Kidney tubule cell (primary cell): ENCODE data around the gene HLA-DOB.

ENCODE experiments used
- DNase-seq: peaks from one replicate; pipeline ENCODE4 v3.0.0-alpha.2; 2018; ENCODE audit warnings: low spot score

Gene HLA-DOB

DNA sequence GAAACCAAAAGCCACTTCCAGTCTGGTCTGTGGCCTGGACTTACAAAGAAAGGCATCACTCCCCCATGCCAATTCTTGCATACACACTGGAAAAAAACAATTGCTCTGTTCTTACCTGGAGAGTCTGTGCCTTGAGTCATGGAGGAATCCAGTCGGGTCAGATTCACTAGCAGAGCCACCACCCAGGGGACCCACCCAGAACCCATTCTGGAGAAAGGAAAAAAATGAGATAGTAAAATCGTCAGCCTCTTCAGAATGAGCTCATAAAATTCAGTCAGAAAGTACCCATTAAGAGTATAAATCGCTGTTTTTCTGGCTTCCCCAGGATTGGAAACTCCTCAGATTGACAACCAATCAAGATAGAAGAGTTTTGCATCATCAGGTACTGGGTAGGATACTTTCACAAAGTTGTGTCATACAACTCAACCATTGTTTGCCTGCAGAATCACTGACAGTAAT is at the start of gene HLA-DOB:
Gene HLA-DOB (minus strand): TSS at position 257 of the 459 bp plus-strand sequence. CDS start 51 bp downstream, at position 206.
- peak; percentile 40 for DNase-seq

DNA sequence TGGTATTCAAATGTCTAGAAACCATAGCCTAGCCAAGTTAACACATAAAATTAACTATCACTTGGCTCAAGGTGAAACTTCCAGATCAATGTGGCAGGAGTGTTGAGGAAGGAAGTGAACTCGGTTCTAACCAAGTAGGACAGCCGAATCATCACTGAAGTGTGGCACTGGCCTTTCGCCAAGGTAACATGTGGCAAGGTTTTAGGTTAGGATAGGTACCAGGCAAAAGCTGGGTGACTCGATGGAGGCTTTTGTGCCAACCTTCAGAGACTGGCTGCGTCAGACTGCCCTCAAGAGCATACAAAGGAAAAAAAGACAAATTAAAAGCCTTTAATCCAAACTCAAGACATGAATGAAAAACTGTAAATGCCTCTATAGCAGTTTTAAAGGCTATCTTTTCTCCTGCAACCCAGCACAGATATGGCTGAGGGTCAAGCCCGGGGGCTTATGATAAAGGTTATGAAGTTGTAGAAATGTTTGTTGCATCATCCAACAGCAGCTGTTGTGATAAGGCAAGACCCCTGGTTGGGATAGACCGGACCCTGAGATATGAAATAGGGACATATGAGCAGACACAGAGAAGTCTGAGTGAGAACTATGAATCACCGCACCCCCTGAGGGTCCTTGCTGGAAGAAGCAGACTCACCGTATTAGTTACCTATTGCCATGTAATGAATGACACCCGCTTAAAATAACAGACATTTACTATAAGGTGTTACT is 49.1 kb upstream of the HLA-DOB start:
- DNase-seq: no peak

DNA sequence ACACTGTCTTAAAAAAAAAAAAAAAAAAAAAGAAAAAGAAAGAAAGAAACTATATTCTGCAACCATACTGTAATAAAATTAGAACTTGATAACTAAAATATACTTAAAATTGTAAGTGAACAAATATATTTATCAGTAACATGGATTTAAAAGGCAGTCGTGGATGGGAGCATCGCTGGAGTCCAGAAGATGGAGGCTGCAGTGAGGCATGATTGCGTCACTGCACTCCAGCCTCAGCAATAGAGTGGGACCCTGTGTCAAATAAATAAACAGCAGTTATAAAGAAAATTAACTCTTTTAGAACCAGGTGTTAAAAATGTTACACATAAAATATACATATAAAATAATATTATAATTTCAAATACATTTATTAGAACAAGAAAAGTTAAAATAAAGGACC is 45.9 kb upstream of the HLA-DOB start:
- DNase-seq: no peak

DNA sequence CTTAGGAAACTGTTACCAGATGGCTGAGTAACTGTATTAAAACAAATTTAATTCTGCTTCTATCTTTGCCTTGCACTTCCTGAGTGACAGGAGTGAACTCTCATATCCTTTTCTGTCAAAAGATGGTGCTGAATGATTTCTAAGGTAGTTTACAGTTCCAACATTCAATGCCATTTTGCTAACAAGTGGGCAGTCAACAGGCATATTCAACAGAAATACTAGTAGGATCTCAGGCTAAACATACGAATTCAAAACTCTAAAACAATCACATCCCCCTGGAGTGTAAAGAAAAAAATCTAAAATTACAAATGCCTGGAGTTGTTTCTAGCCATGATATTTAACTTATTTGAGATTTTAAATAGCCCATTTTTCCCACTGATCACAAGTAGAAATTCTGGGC is 43.9 kb upstream of the HLA-DOB start:
- DNase-seq: no peak

DNA sequence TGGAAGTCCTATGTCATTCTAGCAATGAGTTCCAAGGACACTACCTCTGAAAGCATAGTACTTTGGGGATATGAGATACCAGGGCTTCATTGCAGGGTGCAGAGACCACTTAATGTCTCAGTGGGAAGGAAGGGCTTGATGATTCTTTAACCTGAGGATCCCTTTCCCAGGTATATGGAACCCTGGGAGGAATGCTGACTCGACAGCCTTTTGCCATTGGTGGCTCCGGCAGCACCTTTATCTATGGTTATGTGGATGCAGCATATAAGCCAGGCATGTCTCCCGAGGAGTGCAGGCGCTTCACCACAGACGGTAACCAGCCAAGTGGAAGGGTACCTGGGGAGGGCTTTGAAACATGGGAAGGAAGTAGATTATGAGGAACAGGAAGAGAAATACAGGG is 41.4 kb upstream of the HLA-DOB start:
- no peak for DNase-seq

DNA sequence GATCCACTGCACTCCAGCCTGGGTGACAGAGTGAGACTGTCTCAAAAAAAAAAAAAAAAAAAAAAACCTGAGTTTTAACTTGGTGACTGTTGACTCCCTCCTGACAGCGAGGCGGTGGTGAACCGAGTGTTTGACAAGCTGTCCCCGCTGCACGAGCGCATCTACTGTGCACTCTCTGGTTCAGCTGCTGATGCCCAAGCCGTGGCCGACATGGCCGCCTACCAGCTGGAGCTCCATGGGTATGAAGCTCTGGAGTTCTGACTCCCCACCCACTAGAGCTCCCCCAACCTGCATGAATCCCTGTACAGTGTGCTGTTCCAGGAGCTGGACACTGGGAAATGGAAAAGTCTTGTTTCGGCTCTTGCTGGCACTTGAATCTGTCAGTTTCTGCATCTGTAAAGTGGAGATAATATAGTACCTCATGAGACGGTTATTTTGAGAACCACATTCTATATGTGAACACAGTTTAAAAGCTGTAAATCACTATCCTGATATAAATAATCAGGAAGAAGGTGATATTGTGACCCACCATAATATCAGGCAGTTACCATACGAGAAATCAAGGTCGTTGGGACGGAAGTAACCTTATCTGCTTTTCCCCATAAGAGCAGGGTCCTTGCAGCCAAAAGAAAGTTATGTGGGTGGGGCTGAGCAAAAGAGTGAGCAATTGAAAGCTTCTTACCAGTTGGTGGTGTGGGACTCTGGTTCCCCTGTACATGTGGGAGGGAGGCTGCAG is 40.5 kb upstream of the HLA-DOB start:
- no peak for DNase-seq

DNA sequence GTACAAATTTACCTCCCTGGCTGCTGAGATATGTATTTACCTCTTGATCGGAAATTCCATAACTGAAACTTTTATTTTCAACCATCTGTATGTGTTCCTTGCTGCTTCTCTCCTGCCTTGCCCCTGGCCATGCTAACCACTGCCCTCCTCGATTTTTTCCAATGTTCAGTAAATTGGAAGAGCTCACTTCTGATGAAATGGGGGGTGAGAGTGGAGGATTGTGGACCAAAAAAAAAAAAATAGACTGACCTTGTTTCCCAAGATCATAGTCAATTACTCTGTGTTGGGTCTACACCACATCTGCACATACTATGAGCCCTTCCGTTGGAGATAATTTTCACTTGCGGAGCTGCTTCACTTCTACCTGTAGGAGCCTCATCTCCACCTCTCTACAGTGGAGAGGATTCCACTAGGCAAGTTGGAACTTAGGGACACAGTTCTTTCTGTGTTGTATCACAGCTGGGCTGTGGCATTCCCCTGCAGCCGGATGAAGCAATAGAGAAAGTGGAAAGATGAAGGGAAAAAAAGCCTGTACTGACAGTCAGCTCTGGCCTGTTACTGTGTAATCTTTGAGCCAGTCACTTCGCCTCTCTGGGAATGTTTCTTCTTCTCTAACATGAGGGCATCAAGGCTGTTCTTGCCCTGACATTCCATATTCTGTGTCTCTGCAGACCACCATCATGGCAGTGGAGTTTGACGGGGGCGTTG is 38.8 kb upstream of the HLA-DOB start:
- DNase-seq: no peak

DNA sequence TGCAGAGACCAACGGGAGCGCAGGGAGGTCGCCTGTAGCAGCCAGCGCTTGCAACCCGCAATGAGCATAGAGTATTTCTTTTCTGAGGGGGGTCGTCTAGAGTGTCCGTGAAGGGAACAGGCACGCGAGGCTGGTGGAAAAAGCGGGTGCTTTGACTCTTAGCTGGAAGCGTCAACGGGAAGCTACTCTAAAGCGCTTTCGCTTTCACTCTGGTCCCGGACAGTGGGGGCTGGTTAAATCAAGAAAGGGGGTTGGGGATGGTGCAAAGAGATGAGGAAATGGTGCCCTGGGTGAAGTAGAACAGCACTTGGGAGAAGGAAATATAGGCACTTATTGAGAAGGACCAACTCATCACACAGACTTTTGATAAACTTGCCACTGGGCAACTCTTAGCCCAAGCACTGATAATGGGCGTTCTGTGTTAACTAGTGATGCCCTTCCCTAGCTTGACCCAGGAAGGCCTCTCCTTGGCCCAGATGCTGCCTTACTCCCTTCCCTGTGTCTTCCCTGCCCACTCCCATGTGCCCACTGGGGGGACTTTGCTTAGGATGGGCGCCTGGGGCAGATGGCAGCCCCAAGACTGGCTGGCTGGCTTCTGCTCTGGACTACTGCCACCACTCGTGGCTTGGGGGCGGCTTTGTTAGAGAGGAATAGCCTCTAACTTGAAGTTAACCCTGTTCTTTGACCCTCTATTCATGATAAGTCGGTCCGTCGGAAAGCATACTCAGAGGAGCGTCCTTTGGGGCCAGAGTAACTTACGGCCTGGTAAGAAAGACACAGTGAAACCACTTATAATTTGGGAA is 37.8 kb upstream of the HLA-DOB start:
- peak; percentile 47 for DNase-seq

DNA sequence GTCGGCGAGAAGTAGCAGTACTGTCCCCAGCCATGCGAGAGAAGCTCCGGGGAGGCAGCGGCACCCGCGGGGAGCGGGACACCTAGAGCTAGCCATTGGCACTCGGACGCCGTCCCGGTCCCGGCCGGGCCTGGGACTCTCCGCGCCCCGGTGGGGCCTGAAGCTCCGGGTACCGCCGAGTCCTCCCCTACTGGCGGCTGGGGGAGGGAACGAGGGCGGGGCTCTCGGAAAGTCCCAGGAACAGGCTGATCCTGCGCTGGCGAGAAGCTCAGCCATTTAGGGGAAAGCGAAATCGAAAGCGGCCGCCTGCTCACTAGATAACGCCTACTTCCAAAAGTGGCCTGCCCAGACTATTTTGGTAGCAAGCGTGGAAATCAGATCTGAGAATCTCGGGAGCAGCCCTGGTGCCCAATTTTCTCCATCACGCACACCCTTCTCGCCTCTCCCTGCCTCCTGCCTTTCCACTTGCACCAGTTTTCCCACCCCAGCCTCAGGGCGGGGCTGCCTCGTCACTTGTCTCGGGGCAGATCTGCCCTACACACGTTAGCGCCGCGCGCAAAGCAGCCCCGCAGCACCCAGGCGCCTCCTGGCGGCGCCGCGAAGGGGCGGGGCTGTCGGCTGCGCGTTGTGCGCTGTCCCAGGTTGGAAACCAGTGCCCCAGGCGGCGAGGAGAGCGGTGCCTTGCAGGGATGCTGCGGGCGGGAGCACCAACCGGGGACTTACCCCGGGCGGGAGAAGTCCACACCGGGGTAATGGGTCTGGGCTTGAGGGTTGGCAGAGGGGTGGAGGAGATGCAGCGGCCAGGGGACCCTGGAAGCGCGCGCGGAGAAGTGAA is 37.0 kb upstream of the HLA-DOB start, which contains the start of the genes PSMB9 and TAP1:
Gene PSMB9 (plus strand): TSS at position 652 of the 835 bp plus-strand sequence. CDS start 38 bp downstream, at position 690.
Gene TAP1 (minus strand): TSS at position 164 of the 835 bp plus-strand sequence. CDS start 68 bp downstream, at position 96.
- peak; percentile 95 for DNase-seq

DNA sequence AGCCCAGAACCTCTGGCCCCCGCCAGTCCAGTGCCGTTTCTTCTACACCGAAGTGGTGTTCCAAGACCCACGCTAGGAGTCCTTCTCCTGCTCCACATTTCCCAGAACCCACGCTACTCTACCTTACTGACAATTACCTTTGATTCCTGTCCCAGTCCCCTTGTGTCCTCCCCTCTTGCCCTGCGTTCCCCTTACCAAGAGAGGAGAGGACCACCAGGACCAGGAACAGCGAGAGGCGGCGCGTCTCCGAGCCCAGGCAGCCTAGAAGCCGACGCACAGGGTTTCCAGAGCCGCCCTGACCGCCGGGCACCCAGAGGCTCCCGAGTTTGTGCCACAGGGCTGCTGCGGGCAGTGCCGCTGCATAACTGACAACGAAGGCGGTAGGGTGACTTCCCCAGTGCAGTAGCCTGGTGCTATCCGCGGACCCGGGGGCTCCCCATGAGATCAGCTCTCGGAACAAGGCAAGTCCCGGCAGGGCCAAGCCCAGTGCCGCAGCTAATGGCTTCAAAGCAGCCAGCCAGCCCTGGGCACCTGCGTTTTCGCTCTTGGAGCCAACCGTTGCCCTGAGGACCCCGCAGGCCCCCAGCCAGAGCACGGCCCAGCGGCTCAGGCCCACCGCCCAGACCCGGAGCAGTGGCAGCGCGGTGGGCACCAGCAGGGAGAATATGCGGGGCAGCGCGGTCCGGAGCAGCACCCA is 36.2 kb upstream of the HLA-DOB start:
- peak; percentile 61 for DNase-seq

DNA sequence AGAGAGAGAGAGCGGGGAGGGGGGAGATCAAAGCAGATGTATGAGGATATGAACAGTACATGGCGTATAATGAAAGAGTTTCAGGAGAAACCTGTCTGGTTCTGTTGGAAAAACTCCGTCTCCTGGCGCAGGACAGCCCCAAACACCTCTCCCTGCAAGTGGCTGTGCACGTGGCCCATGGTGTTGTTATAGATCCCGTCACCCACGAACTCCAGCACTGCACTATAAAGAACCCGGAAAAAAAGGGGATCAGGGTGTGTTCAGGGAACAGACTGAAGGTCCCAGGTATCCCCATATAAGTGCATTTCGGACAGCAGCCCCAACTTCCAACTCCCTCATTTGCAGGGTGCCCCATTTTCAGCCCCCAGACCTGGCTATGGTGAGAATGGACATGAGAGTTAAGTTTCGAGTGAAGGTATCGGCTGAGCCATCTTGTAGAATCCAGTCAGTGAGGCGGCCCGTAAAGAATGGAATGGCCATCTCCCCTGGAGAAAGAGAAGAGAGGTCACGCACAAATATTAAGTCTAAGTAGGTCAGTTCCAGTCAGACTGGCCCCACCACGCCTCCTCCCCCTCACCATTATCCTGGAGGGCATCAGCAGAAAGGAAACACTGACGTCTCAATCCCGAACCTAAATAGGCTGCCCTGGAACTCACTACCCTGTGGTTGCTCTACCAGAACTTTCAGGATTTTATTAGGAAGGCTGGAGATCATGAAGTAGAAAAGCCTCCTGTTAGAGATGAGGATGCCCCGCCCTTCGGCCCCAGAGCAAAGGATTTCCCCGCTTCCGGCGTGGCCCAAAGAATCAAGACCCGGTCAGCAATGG is 35.4 kb upstream of the HLA-DOB start:
- DNase-seq: peak; percentile 22

DNA sequence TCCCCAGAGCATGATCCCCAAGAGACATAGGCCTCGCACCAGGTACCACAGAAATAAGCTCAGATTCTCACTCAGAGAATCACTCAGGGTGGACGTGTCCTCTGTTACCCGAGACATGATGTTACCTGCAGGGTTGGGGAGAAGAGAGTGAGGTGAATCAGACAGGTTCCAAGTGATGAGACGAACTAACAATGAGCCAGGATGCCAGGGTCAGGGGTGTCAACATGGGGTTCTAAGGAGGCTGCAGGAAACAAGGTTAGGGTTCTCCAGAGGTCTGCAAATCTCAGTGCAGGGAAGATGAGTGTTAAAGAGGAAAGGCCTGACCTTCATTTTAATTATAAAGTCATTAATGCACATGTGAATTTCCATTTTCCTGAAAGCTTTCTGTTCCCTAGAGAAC is 34.2 kb upstream of the HLA-DOB start:
- no peak for DNase-seq

DNA sequence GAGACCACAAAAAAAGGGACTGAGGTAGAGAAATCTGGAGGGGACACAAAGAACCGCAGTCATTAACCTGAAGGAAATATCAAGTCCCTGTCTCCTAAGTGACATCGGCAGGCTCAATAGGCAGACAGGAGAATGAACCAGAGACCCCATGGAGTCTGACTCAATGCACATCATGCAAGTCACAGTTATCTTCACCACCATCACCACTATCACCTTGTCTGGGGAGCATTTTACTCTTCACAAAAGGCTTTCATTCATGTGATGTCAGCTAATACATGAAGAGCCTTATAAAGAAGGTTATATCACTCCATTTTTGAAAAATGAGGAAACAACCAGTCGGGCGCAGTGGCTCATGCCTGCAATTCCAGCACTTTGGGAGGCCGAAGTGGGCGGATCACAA is 32.3 kb upstream of the HLA-DOB start:
- no peak for DNase-seq

DNA sequence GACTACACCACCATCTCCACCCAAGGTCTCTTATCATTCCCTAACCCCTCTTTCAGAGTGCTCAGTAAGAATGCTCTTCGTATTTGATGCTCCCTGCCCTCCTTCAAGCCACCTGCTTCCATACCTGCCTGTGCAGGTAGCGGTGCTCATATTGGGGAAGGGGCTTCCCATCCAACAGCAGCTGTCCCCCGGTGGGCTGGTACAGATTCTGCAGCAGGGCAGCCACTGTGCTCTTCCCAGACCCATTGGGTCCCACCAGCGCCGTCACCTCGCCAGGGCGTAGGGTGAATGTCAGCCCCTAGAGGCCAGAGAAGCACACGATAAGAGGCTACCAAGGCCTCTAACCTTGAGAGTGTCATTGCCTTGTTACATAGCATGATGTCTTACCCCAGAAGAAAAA is 31.0 kb upstream of the HLA-DOB start:
- DNase-seq: no peak

DNA sequence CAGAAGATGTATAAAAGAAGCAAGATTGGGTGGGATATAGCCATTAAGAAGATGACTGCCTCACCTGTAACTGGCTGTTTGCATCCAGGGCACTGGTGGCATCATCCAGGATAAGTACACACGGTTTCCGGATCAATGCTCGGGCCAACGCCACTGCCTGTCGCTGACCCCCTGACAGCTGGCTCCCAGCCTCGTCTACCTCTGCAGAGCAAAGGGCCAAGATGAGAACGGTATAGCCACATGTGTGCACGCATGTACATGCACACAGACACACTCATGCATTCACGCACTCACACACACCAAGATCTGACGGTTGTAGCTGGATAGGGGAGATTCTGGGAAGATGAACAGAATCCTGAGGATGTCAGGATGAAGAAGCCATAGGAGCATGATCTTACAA is 30.2 kb upstream of the HLA-DOB start:
- DNase-seq: no peak

DNA sequence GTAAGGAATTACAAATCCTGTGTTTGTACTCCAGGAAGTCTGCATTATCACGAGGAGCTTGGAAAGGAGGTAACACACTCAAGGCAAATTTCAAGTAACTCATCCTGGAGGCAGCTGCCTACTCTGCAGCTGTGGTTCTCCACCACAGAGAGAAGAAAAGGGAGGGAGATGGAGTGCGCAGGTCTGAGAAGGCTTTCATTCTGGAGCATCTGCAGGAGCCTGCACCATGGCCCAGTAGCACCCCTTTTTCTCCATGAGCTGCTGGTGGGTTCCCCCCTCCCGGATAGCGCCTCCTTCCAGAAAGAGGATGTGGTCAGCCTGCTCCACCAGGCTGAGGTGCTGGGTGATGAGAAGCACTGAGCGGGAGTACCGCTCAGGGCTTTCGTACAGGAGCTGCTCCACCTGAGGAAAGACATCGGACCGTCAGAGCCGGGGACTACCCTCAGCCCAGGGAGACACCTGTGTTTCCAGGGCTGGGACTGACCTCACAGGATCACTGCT is 28.6 kb upstream of the HLA-DOB start:
- DNase-seq: no peak

DNA sequence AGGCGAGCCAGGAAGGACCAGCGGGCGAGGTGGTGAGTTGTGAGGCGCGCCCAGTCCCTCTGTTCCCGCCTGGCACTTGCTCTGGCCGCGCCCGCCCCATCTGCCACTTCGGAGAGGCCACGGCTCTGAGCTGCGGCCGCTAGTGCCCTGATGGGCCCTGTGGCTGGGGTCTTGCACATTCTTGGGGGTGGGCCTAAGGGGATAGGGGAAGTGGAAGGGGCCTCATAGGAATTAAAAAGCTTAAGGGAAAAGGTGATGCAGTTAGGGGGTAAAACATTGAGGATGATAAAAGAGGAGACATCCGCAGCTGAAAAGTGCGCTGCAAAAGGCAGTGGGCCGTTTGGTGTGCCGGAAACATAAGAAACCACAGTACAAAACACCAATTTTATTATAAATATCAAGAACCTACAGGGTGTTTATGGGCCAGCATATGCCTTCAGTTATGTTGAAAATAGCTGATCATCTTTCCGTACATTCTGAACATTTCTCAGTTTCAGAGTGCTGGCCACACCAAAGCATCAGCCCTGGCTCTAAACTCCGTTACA is 28.1 kb upstream of the HLA-DOB start:
- no peak for DNase-seq

DNA sequence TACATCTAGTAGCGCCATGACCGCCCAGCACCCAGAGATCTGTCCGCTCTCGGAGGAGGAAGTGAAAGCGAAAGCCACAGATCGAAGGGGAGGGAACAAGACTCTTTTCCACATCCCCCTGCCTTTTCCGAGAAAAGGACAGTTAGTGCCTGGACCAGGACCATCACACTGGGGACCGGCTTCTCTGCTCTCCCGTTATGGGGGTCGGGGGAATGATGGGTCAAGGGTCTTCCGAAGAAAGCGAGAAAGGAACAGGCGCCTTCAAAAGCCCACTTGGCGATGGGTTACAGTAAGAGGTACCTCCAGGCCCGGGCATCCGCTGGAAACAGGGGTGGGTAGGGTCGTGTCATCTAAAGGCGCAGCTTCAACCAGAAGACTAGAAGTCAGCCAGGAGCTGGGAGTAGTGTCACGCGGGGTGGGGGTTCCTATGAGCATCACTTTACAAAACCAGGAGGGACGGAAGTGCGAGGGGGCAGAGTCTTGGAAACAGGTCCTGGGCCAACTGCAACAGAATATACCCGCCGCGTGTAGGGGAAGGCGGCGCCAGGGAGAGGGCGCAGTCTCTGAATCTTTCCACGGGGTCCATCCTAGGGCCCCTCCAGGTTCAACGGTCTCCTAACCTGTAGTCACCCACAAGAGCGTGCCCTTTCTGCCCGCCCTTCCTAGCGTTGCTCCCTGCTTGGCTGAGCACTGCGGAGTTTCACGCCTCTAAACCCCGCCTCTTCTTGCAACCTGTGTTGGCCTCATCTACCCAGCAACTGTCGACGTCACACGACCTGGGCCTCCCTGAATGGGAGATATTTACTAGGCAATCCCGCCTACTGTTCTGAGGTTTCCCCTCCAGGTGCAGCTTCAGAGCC is 27.4 kb upstream of the HLA-DOB start, which contains the start of gene PSMB8:
Gene PSMB8 (minus strand): TSS at position 69 of the 860 bp plus-strand sequence. CDS start 51 bp downstream, at position 18.
- peak; percentile 97 for DNase-seq
